A549 (cell line): ENCODE measurements around the gene GNG4. TPM values are rescaled to one million over a fixed set of nuclear protein-coding genes. Genes with fewer than 3 reads are reported as not detected.

Experiments used
- ATAC-seq, 2 experiments: fragments of 200-7000 bp in 1 of 2; fragments of >200 bp in 1 of 2; cut with Nextera tagmentation in 1 of 2; cut with Tn5 transposase in 1 of 2; 3 replicates each; pipeline versions ENCODE4 v1.8.0 to v1.9.1; 2018 to 2020; ENCODE audit warnings: mild to moderate bottlenecking in 1 of 2, moderate library complexity in 1 of 2
- CTCF ChIA-PET: fragments of 300-600 bp; sonication (Branson Sonifier 250); formaldehyde crosslinking; extraction: SDS; loops from one replicate; lab custom pipeline; 2021; ENCODE audit warnings: antibody characterized with exemption, inconsistent platforms; lab: Yijun Ruan, JAX
- POLR2A ChIA-PET: fragments of 350-600 bp; formaldehyde crosslinking; extraction: SDS; loops from one replicate; lab custom pipeline; 2021; ENCODE audit warnings: antibody characterized with exemption, inconsistent platforms; lab: Yijun Ruan, JAX
- DNase-seq, 2 experiments: peaks; one replicate each; pipeline versions ENCODE4 v3.0.0 to v3.0.0-alpha.2; 2011 to 2016; ENCODE audit warnings: low read depth in 1 of 2, low spot score in 1 of 2
- FAIRE-seq: peaks from 2 replicates; lab custom pipeline; 2011; peaks lifted over from hg19 to GRCh38; lab: Jason Lieb, UNC
- H3K27ac ChIP-seq, 2 experiments: fragments of >200 bp; sonication (Bioruptor Twin); formaldehyde crosslinking; 3 replicates each; pipeline ENCODE4 v1.5.1; 2016 to 2017
- H3K4me1 ChIP-seq: fragments of >200 bp; sonication (Bioruptor Twin); formaldehyde crosslinking; 3 replicates; pipeline ENCODE4 v1.6.1; 2016
- H3K4me2 ChIP-seq: fragments of >200 bp; sonication (Bioruptor Twin); formaldehyde crosslinking; 3 replicates; pipeline ENCODE4 v1.6.1; 2016
- H3K4me3 ChIP-seq: fragments of >200 bp; sonication (Bioruptor Twin); formaldehyde crosslinking; 3 replicates; pipeline ENCODE4 v1.5.1; 2016
- H3K9me3 ChIP-seq: fragments of >200 bp; sonication (Bioruptor Twin); formaldehyde crosslinking; 3 replicates; pipeline ENCODE4 v1.6.1; 2016
- CEBPB ChIP-seq, 2 experiments: fragments of >200 bp in 1 of 2; sonication (Bioruptor Twin) in 1 of 2; formaldehyde crosslinking in 1 of 2; IDR thresholded peaks; 2 replicates each; pipeline ENCODE4 v1.6.1; 2012 to 2016
- EP300 ChIP-seq, 2 experiments: fragments of >200 bp; sonication (Bioruptor Twin); formaldehyde crosslinking; IDR thresholded peaks; 2 replicates in 1 of 2; 3 replicates in 1 of 2; pipeline ENCODE4 v1.6.1; 2016 to 2017
- ESRRA ChIP-seq: fragments of 150-350 bp; IDR thresholded peaks from 2 replicates; pipeline ENCODE4 v1.6.1; 2014; ENCODE audit warnings: mild to moderate bottlenecking, low read length, borderline replicate concordance
- FOSB ChIP-seq: fragments of 250-450 bp; sonication (Bioruptor Pico); IDR thresholded peaks from 2 replicates; pipeline ENCODE4 v1.5.0; 2020; ENCODE audit warnings: mild to moderate bottlenecking, moderate library complexity
- FOSL2 ChIP-seq, 2 experiments: fragments of 450-650 bp in 1 of 2; fragments of >200 bp in 1 of 2; sonication (Bioruptor Twin) in 1 of 2; formaldehyde crosslinking; IDR thresholded peaks; 2 replicates each; pipeline versions ENCODE4 v1.5.0 to v1.6.1; 2016 to 2020; ENCODE audit warnings: mild to moderate bottlenecking in 1 of 2, moderate library complexity in 1 of 2
- FOXS1 ChIP-seq: fragments of 250-450 bp; sonication (Bioruptor Pico); IDR thresholded peaks from 2 replicates; pipeline ENCODE4 v1.5.0; 2020; ENCODE audit warnings: mild to moderate bottlenecking, moderate library complexity
- HDAC2 ChIP-seq: fragments of 200-600 bp; sonication (generic); IDR thresholded peaks from 2 replicates; pipeline ENCODE4 v1.6.1; 2016
- HES2 ChIP-seq: fragments of >200 bp; sonication (Bioruptor Twin); formaldehyde crosslinking; IDR thresholded peaks from 2 replicates; pipeline ENCODE4 v1.6.1; 2016
- HEYL ChIP-seq: fragments of 250-450 bp; sonication (Bioruptor Pico); IDR thresholded peaks from 2 replicates; pipeline ENCODE4 v1.8.0; 2021; ENCODE audit warnings: mild to moderate bottlenecking, moderate library complexity
- HOXA7 ChIP-seq: fragments of 250-450 bp; sonication (Bioruptor Pico); IDR thresholded peaks from 2 replicates; pipeline ENCODE4 v1.5.0; 2020; ENCODE audit warnings: mild to moderate bottlenecking, moderate library complexity
- JUN ChIP-seq, 2 experiments: fragments of >200 bp; sonication (Bioruptor Twin); formaldehyde crosslinking; IDR thresholded peaks; 2 replicates in 1 of 2; 3 replicates in 1 of 2; pipeline ENCODE4 v1.6.1; 2016 to 2017
- KDM1A ChIP-seq: fragments of 200-600 bp; sonication (generic); IDR thresholded peaks from 2 replicates; pipeline ENCODE4 v1.6.1; 2016; ENCODE audit warnings: low read depth, mild to moderate bottlenecking
- MAFK ChIP-seq: fragments of 450-650 bp; IDR thresholded peaks from 2 replicates; pipeline ENCODE4 v1.6.1; 2014; ENCODE audit not compliant: partially characterized antibody
- MYC ChIP-seq: IDR thresholded peaks from 2 replicates; pipeline ENCODE4 v1.6.1; 2012; ENCODE audit warnings: mild to moderate bottlenecking, inconsistent platforms, low read length, improper control_type of control experiment, borderline replicate concordance
- NFE2L2 ChIP-seq: fragments of 150-350 bp; conservative IDR thresholded peaks from 2 replicates; pipeline ENCODE4 v1.6.1; 2014; ENCODE audit warnings: low read length
- POLR2A ChIP-seq: IDR thresholded peaks from 2 replicates; pipeline ENCODE4 v1.6.1; 2012; ENCODE audit warnings: mild to moderate bottlenecking, low read length
- POLR2AphosphoS2 ChIP-seq: conservative IDR thresholded peaks from 2 replicates; pipeline ENCODE4 v1.6.1; 2012; ENCODE audit warnings: low read length, improper control_type of control experiment, inconsistent platforms
- RARB ChIP-seq: fragments of 250-450 bp; sonication (Bioruptor Pico); IDR thresholded peaks from 2 replicates; pipeline ENCODE4 v1.8.0; 2021; ENCODE audit warnings: mild to moderate bottlenecking, moderate library complexity
- REST ChIP-seq: fragments of 200-600 bp; sonication (generic); IDR thresholded peaks from 2 replicates; pipeline ENCODE4 v1.6.1; 2016; ENCODE audit warnings: antibody characterized with exemption, mild to moderate bottlenecking, moderate library complexity
- RFX5 ChIP-seq: fragments of 450-650 bp; IDR thresholded peaks from 2 replicates; pipeline ENCODE4 v1.7.1; 2014; ENCODE audit warnings: antibody characterized with exemption, mild to moderate bottlenecking, moderate library complexity
- TP53 ChIP-seq: fragments of 250-450 bp; sonication (Bioruptor Pico); IDR thresholded peaks from 2 replicates; pipeline ENCODE4 v1.5.0; 2021; ENCODE audit warnings: mild to moderate bottlenecking, moderate library complexity
- ZFP36 ChIP-seq: fragments of 450-650 bp; IDR thresholded peaks from 2 replicates; pipeline ENCODE4 v1.6.1; 2014; ENCODE audit warnings: borderline replicate concordance; ENCODE audit not compliant: partially characterized antibody
- ZSCAN20 ChIP-seq: fragments of 250-450 bp; sonication (Bioruptor Pico); IDR thresholded peaks from 2 replicates; pipeline ENCODE4 v1.8.0; 2022; ENCODE audit warnings: mild to moderate bottlenecking, moderate library complexity
- WGBS: methylation state at CpG from one replicate; pipeline ENCODE4 v1.1.6; 2017; ENCODE audit errors: missing lambda C conversion rate; 5-methylcytosine and 5-hydroxymethylcytosine counted together
- polyA plus RNA-seq, 4 experiments: library from polyadenylated mRNA; depleted of rRNA in 3 of 4; stranded (reverse); fragments of >200 nt; fragmentation: RNase III in 1 of 4; extraction: RNeasy Plus Mini Kit Qiagen cat#74134 plus additional on column Dnase treatment in 1 of 4; gene quantifications; 2 replicates in 3 of 4; 3 replicates in 1 of 4; pipeline ENCODE4 v1.2.3, GENCODE V29; 2011 to 2017

The GNG4 gene
- polyA plus RNA-seq, 2 of the 4 experiments (the other 2 are of a cell fraction): 10.5 to 16.3 TPM

- CTCF ChIA-PET: interaction anchor here (0.7 to 2.9 kb wide), 9 partner anchors 9 to 445 kb away, joined by 3 to 14 read pairs (median 4); partner anchors contain the start of gene B3GALNT2
- Histone ChIP-seq H3K9me3 (no peaks in the 10 kb centered on the region), H3K4me2 (no peak overlapping the region), H3K4me1 (peaks cover 2% of the 10 kb centered on the region; the same call in 2 of the 3 replicates), H3K27ac (no peak overlapping the region), H3K4me3 (no peak overlapping the region)
- TF ChIP-seq ZFP36 (no peak), ZSCAN20 (no peak), CEBPB (IDR thresholded peaks at IDR 0.05) (no peak), HES2 (no peak), RARB (CRISPR knock-in tag) (no peak), ESRRA (no peak), FOXS1 (CRISPR knock-in tag) (no peak), JUN (IDR thresholded peaks at IDR 0.05) (no peak), MYC (no peak), HDAC2 (no peak), EP300 (IDR thresholded peaks at IDR 0.05) (no peak), KDM1A (no peak), TP53 (CRISPR knock-in tag) (no peak)
- no peak for DNase-seq
- no peak for ATAC-seq
- WGBS: 76% methylated on average over 4 of the region's 4 CpGs
- POLR2A ChIA-PET: no interaction called here
- no peak for FAIRE-seq
Observed at GRCh38 chr1:235527196-235527814, 122.3 kb downstream of the GNG4 start.

GRCh38 chr1:235525314-235525713 lies 124.3 kb downstream of the GNG4 start:
- 54% methylated on average over 4 of the region's 4 CpGs for WGBS
- ChIA-PET POLR2A (no interaction called here), CTCF (interaction anchor here (0.7 to 2.9 kb wide), 6 partner anchors 11 to 447 kb away, joined by 3 to 14 read pairs (median 4); partner anchors contain the start of gene B3GALNT2)

More at GRCh38 chr1:235525314-235525713, 124.3 kb downstream of the GNG4 start:
- no peak for DNase-seq
- no peak for TF ChIP-seq HEYL (CRISPR knock-in tag)
- no peak for TF ChIP-seq RARB (CRISPR knock-in tag)
- no peak for TF ChIP-seq RFX5
- no peak for TF ChIP-seq POLR2A
- TF ChIP-seq MAFK: no peak
- TF ChIP-seq NFE2L2: no peak
- TF ChIP-seq FOSB: no peak
- no peak for TF ChIP-seq REST
- no peak for TF ChIP-seq HOXA7 (CRISPR knock-in tag)
- no peak for TF ChIP-seq CEBPB (IDR thresholded peaks at IDR 0.05)
- TF ChIP-seq POLR2AphosphoS2: no peak
- no peak for TF ChIP-seq FOSL2 (IDR thresholded peaks at IDR 0.05)
- no peak for TF ChIP-seq FOSL2 (CRISPR knock-in tag; IDR thresholded peaks at IDR 0.05)
- TF ChIP-seq, all 56 proteins: peak for 0
- Histone ChIP-seq H3K9me3 (no peaks in the 10 kb centered on the region), H3K27ac (no peak overlapping the region), H3K4me1 (no peaks in the 10 kb centered on the region), H3K4me2 (no peak overlapping the region), H3K4me3 (no peak overlapping the region)
- ATAC-seq (no peak), FAIRE-seq (no peak)
